ENCODE measurements around the gene EXPH5. TPM values are rescaled to one million over a fixed set of nuclear protein-coding genes. Genes with fewer than 3 reads are reported as not detected.
A peak's percentile ranks its signal among the peaks of the same experiment; 100 is the strongest.

Gene EXPH5
- total and polyA plus RNA-seq, 9 of the 15 experiments (the other 6 are each of a cell fraction or from before 2014, with no cell fraction given): 1.3 to 8.5 (median 4.8) TPM

- TF ChIP-seq, protein P1, sequence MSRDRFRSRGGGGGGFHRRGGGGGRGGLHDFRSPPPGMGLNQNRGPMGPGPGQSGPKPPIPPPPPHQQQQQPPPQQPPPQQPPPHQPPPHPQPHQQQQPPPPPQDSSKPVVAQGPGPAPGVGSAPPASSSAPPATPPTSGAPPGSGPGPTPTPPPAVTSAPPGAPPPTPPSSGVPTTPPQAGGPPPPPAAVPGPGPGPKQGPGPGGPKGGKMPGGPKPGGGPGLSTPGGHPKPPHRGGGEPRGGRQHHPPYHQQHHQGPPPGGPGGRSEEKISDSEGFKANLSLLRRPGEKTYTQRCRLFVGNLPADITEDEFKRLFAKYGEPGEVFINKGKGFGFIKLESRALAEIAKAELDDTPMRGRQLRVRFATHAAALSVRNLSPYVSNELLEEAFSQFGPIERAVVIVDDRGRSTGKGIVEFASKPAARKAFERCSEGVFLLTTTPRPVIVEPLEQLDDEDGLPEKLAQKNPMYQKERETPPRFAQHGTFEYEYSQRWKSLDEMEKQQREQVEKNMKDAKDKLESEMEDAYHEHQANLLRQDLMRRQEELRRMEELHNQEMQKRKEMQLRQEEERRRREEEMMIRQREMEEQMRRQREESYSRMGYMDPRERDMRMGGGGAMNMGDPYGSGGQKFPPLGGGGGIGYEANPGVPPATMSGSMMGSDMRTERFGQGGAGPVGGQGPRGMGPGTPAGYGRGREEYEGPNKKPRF (IDR thresholded peaks at IDR 0.05; ENCODE audit: low read depth, low read length): no peak
- TF ChIP-seq ARHGAP35 (IDR thresholded peaks at IDR 0.05; ENCODE audit: partially characterized antibody) (no peak), CTCFL (IDR thresholded peaks at IDR 0.05; ENCODE audit: borderline replicate concordance, insufficient read depth, low read depth, low read length, poor library complexity, severe bottlenecking) (no peak), MCM5 (IDR thresholded peaks at IDR 0.05; ENCODE audit: low read depth) (no peak), CBFA2T3 (IDR thresholded peaks at IDR 0.05) (peak; percentile 61), ZNF280A (IDR thresholded peaks at IDR 0.05; ENCODE audit: low read depth, partially characterized antibody) (no peak), FOXK2 (conservative IDR thresholded peaks at IDR 0.05 in 1 of 2, IDR thresholded peaks at IDR 0.05 in 1 of 2; ENCODE audit: low read depth in 2 of 2) (0 out of 4 replicates have a peak, but pooled peaks of 1 of the 2 experiments have one; percentile 13), ARID1B (IDR thresholded peaks at IDR 0.05) (peak; percentile 57), U2AF1 (optimal IDR thresholded peaks at IDR 0.05; ENCODE audit: low read depth, low read length) (no peak), ETV1 (tag; conservative IDR thresholded peaks at IDR 0.05; ENCODE audit: low read depth) (no peak), MTA1 (IDR thresholded peaks at IDR 0.05; ENCODE audit: borderline replicate concordance) (peak; percentile 59; the same call in 1 of the 2 replicates), ILF3 (IDR thresholded peaks at IDR 0.05; ENCODE audit: borderline replicate concordance) (no peak), BMI1 (IDR thresholded peaks at IDR 0.05; ENCODE audit: low read length) (no peak), EWSR1 (IDR thresholded peaks at IDR 0.05; ENCODE audit: borderline replicate concordance, low read depth, partially characterized antibody) (no peak), HNRNPUL1 (IDR thresholded peaks at IDR 0.05; ENCODE audit: low read length) (no peak), ZNF764 (CRISPR knock-in tag; IDR thresholded peaks at IDR 0.05; ENCODE audit: low read depth) (no peak)
- TF ChIP-seq, protein P2, sequence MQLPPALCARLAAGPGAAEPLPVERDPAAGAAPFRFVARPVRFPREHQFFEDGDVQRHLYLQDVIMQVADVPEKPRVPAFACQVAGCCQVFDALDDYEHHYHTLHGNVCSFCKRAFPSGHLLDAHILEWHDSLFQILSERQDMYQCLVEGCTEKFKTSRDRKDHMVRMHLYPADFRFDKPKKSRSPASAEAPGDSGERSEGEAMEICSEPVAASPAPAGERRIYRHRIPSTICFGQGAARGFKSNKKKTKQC (CRISPR knock-in tag; IDR thresholded peaks at IDR 0.05): no peak
- TF ChIP-seq, protein P3, sequence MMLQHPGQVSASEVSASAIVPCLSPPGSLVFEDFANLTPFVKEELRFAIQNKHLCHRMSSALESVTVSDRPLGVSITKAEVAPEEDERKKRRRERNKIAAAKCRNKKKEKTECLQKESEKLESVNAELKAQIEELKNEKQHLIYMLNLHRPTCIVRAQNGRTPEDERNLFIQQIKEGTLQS (IDR thresholded peaks at IDR 0.05): no peak
- TF ChIP-seq, protein P3 (CRISPR knock-in tag; conservative IDR thresholded peaks at IDR 0.05): no peak
- TF ChIP-seq, protein P4, sequence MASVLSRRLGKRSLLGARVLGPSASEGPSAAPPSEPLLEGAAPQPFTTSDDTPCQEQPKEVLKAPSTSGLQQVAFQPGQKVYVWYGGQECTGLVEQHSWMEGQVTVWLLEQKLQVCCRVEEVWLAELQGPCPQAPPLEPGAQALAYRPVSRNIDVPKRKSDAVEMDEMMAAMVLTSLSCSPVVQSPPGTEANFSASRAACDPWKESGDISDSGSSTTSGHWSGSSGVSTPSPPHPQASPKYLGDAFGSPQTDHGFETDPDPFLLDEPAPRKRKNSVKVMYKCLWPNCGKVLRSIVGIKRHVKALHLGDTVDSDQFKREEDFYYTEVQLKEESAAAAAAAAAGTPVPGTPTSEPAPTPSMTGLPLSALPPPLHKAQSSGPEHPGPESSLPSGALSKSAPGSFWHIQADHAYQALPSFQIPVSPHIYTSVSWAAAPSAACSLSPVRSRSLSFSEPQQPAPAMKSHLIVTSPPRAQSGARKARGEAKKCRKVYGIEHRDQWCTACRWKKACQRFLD (CRISPR knock-in tag; IDR thresholded peaks at IDR 0.05): no peak
Measured at GRCh38 chr11:108556019-108556418, 37.5 kb downstream of the EXPH5 start (continued).
